GM20431 (cell line): Measurements from ENCODE around the gene PODXL2.

Experiments
- in situ Hi-C: fragments of 300-500 bp; cut with MseI, MboI; formaldehyde crosslinking; loops from one replicate; pipeline ENCODE4 v1.15.0; 2020; ENCODE audit warnings: low sequenced_read_pairs; ENCODE audit not compliant: unreplicated experiment

Gene PODXL2

GRCh38 chr3:127625821-127626220 is 3.2 kb upstream of the PODXL2 start:
- in situ Hi-C loops, result no loop called here

GRCh38 chr3:127628426-127628787 is 578 bp upstream of the PODXL2 start:
- in situ Hi-C loops, result no loop called here

- in situ Hi-C loops, result no loop called here
These were observed 750 bp downstream of the PODXL2 start for GRCh38 chr3:127629467-127630403.

GRCh38 chr3:127630811-127631714 is 2.1 kb downstream of the PODXL2 start:
- in situ Hi-C loops, result no loop called here

GRCh38 chr3:127632035-127632820 is 3.2 kb downstream of the PODXL2 start:
- in situ Hi-C loops, result no loop called here

GRCh38 chr3:127634653-127635052 is 5.7 kb downstream of the PODXL2 start:
- in situ Hi-C loops, result no loop called here

- in situ Hi-C loops, result no loop called here
These were observed 8.6 kb downstream of the PODXL2 start for GRCh38 chr3:127637546-127637945.

- in situ Hi-C loops, result no loop called here
These were observed 9.0 kb downstream of the PODXL2 start for GRCh38 chr3:127637971-127638370.

- in situ Hi-C loops, result no loop called here
These were observed 10.4 kb downstream of the PODXL2 start for GRCh38 chr3:127639173-127640041.

- in situ Hi-C loops, result no loop called here
These were observed 11.0 kb downstream of the PODXL2 start for GRCh38 chr3:127640042-127640355.

- in situ Hi-C loops, result no loop called here
These were observed 15.8 kb downstream of the PODXL2 start for GRCh38 chr3:127644641-127645370.

GRCh38 chr3:127645371-127646015 is 16.5 kb downstream of the PODXL2 start:
- in situ Hi-C loops, result no loop called here

- in situ Hi-C loops, result no loop called here
These were observed 17.6 kb downstream of the PODXL2 start for GRCh38 chr3:127646501-127647046.

- in situ Hi-C loops, result no loop called here
These were observed 18.3 kb downstream of the PODXL2 start for GRCh38 chr3:127647166-127647844.

- in situ Hi-C loops, result no loop called here
These were observed 18.8 kb downstream of the PODXL2 start for GRCh38 chr3:127647845-127648204.

- in situ Hi-C loops, result loop anchor here (25.0 kb wide), 1 partner anchor 337 kb away; no protein-coding TSS in a partner anchor
These were observed 21.3 kb downstream of the PODXL2 start for GRCh38 chr3:127650236-127650635.

- in situ Hi-C loops, result loop anchor here (25.0 kb wide), 1 partner anchor 336 kb away; no protein-coding TSS in a partner anchor
These were observed 22.7 kb downstream of the PODXL2 start for GRCh38 chr3:127651516-127652172.
